Muscle of leg (tissue), 11 donors: ENCODE data around the gene LMBR1. TPM values are rescaled to one million over a fixed set of nuclear protein-coding genes. Genes with fewer than 3 reads are reported as not detected.
"Not testable (repeated sequence)": the region's sequence is repeated elsewhere in the genome, so short reads cannot be mapped to it uniquely, and the experiment has no call there.

Source experiments
- DNase-seq: peaks from one replicate; pipeline ENCODE4 v3.0.0; 2013
- H3K27ac ChIP-seq: one replicate; pipeline ENCODE4 v1.5.1; 2013; ENCODE audit warnings: mild to moderate bottlenecking, low read length, control low read depth
- H3K27me3 ChIP-seq: one replicate; pipeline ENCODE4 v1.6.1; 2013; ENCODE audit warnings: low read length; ENCODE audit not compliant: control insufficient read depth, insufficient read depth
- H3K36me3 ChIP-seq: one replicate; pipeline ENCODE4 v1.6.1; 2013; ENCODE audit warnings: low read length; ENCODE audit not compliant: control insufficient read depth, insufficient read depth
- H3K4me1 ChIP-seq: one replicate; pipeline ENCODE4 v1.6.1; 2013; ENCODE audit warnings: low read length; ENCODE audit not compliant: control insufficient read depth, insufficient read depth
- H3K4me3 ChIP-seq: one replicate; pipeline ENCODE4 v1.5.1; 2013; ENCODE audit warnings: low read length, control low read depth
- H3K9me3 ChIP-seq: replicated peaks from 2 replicates; pipeline ENCODE4 v1.6.1; 2013; ENCODE audit warnings: low read depth, low read length; ENCODE audit not compliant: control insufficient read depth
- WGBS: methylation state at CpG from one replicate; pipeline ENCODE4 v1.1.5; 2013; ENCODE audit warnings: missing lambda C conversion rate; ENCODE audit not compliant: insufficient coverage; 5-methylcytosine and 5-hydroxymethylcytosine counted together
- polyA plus RNA-seq, 8 donors: library from polyadenylated mRNA; unstranded; fragments of 120-200 nt; gene quantifications; one replicate each; pipeline versions ENCODE4 v1.2.1 to v1.2.3, GENCODE V29; 2013; ENCODE audit warnings: inconsistent platforms in 1 of 8, low replicate concordance in 1 of 8; ENCODE audit not compliant: insufficient read length in 8 of 8, insufficient read depth in 1 of 8
- total RNA-seq: library from RNA; stranded (reverse); fragments of 120-200 nt; gene quantifications from one replicate; pipeline ENCODE4 v1.2.4, GENCODE V29; 2013

LMBR1 gene
- total and polyA plus RNA-seq, 9 donors, result 25.3 to 42.8 (median 30.8) TPM

GRCh38 chr7:156906200-156906649, 13.2 kb upstream of the LMBR1 start:
- DNase-seq, result peak; percentile 72
- Histone ChIP-seq H3K27ac (peak overlapping the region; percentile 9), H3K9me3 (no peaks in the 10 kb centered on the region), H3K4me3 (no peak overlapping the region), H3K36me3 (no peaks in the 10 kb centered on the region), H3K27me3 (no peaks in the 10 kb centered on the region), H3K4me1 (peaks cover 11% of the 10 kb centered on the region)
- 57% methylated on average over 2 of the region's 4 CpGs for WGBS

GRCh38 chr7:156903232-156903909, 10.4 kb upstream of the LMBR1 start:
- Histone ChIP-seq H3K36me3 (no peaks in the 10 kb centered on the region), H3K4me1 (peaks cover 11% of the 10 kb centered on the region), H3K27me3 (peaks cover 6% of the 10 kb centered on the region), H3K9me3 (no peaks in the 10 kb centered on the region), H3K27ac (peak overlapping the region; percentile 49), H3K4me3 (no peak overlapping the region)
- peak; percentile 62 for DNase-seq
- 31% methylated on average over 6 of the region's 10 CpGs for WGBS

GRCh38 chr7:156900093-156900492, 7.1 kb upstream of the LMBR1 start:
- 84% methylated on average over 6 of the region's 9 CpGs for WGBS
- not testable (repeated sequence) for H3K27ac ChIP-seq

GRCh38 chr7:156898938-156899337, 6.0 kb upstream of the LMBR1 start:
- H3K27me3 ChIP-seq, result peaks cover 6% of the 10 kb centered on the region
- H3K4me1 ChIP-seq, result peaks cover 9% of the 10 kb centered on the region
- no peaks in the 10 kb centered on the region for H3K36me3 ChIP-seq
- no peak for DNase-seq
- H3K4me3 ChIP-seq, result no peak overlapping the region
- H3K27ac ChIP-seq, result no peak overlapping the region
- 83% methylated on average over 1 of the region's 1 CpG for WGBS
- H3K9me3 ChIP-seq, result no peaks in the 10 kb centered on the region

More at GRCh38 chr7:156900093-156900492, 7.1 kb upstream of the LMBR1 start:
- not testable (repeated sequence) for H3K4me3 ChIP-seq, H3K36me3 ChIP-seq, H3K4me1 ChIP-seq, DNase-seq, H3K9me3 ChIP-seq, H3K27me3 ChIP-seq

GRCh38 chr7:156897673-156898072, 4.7 kb upstream of the LMBR1 start:
- Histone ChIP-seq H3K27me3 (peaks cover 6% of the 10 kb centered on the region), H3K4me1 (peaks cover 10% of the 10 kb centered on the region)
- 95% methylated on average over 2 of the region's 8 CpGs for WGBS

GRCh38 chr7:156896388-156897022, 3.5 kb upstream of the LMBR1 start:
- DNase-seq, result no peak
- Histone ChIP-seq H3K9me3 (no peaks in the 10 kb centered on the region), H3K4me3 (no peak overlapping the region), H3K27me3 (peaks cover 6% of the 10 kb centered on the region), H3K36me3 (no peaks in the 10 kb centered on the region), H3K27ac (no peak overlapping the region), H3K4me1 (peaks cover 14% of the 10 kb centered on the region)
- 90% methylated on average over 2 of the region's 5 CpGs for WGBS

More at GRCh38 chr7:156897673-156898072, 4.7 kb upstream of the LMBR1 start:
- no peak overlapping the region for H3K4me3 ChIP-seq
- no peaks in the 10 kb centered on the region for H3K36me3 ChIP-seq
- no peaks in the 10 kb centered on the region for H3K9me3 ChIP-seq
- H3K27ac ChIP-seq, result no peak overlapping the region
- no peak for DNase-seq

GRCh38 chr7:156895024-156895780, 2.2 kb upstream of the LMBR1 start:
- Histone ChIP-seq H3K27me3 (peaks cover 4% of the 10 kb centered on the region), H3K4me3 (no peak overlapping the region), H3K36me3 (no peaks in the 10 kb centered on the region), H3K27ac (peak overlapping the region; percentile 55), H3K4me1 (peaks cover 14% of the 10 kb centered on the region), H3K9me3 (no peaks in the 10 kb centered on the region)
- WGBS, result 90% methylated on average over 4 of the region's 6 CpGs
- peak; percentile 47 for DNase-seq

- Histone ChIP-seq H3K27me3 (no peaks in the 10 kb centered on the region), H3K4me1 (peaks cover 14% of the 10 kb centered on the region), H3K36me3 (no peaks in the 10 kb centered on the region), H3K27ac (peak overlapping the region; percentile 79), H3K4me3 (peak overlapping the region; percentile 64), H3K9me3 (no peaks in the 10 kb centered on the region)
- DNase-seq, result peak; percentile 63
- WGBS, result 1% methylated on average over 38 of the region's 57 CpGs
Observed at GRCh38 chr7:156892081-156892800, 742 bp downstream of the LMBR1 start.

GRCh38 chr7:156889746-156890145, 3.2 kb downstream of the LMBR1 start:
- DNase-seq, result no peak
- WGBS, result 80% methylated on average over 2 of the region's 4 CpGs
- H3K27me3 ChIP-seq, result no peaks in the 10 kb centered on the region
- peaks cover 7% of the 10 kb centered on the region for H3K4me1 ChIP-seq
- H3K4me3 ChIP-seq, result no peak overlapping the region
- no peaks in the 10 kb centered on the region for H3K36me3 ChIP-seq
- no peak overlapping the region for H3K27ac ChIP-seq
- H3K9me3 ChIP-seq, result no peaks in the 10 kb centered on the region
